Measurements from ENCODE around the gene SERAC1.

SERAC1 gene

GRCh38 chr6:158118886-158119285 is 49.2 kb downstream of the SERAC1 start:
- no peak overlapping the region for H3K9ac ChIP-seq (ENCODE audit: insufficient read length)
- DNase-seq (ENCODE audit: low read depth, low spot score) = no peak
- H3K4me3 ChIP-seq = no peak overlapping the region
- H3K27ac ChIP-seq = no peak overlapping the region
- H3K9me3 ChIP-seq (ENCODE audit: low read depth, low read length) = no peaks in the 10 kb centered on the region
- H3K36me3 ChIP-seq (ENCODE audit: insufficient read depth, low read length) = no peaks in the 10 kb centered on the region
- TF ChIP-seq FOXP2 (optimal IDR thresholded peaks at IDR 0.05; ENCODE audit: control extremely low read depth, extremely low read length, insufficient read depth) = no peak
- TF ChIP-seq EZH2 (IDR thresholded peaks at IDR 0.05) = no peak
- TF ChIP-seq POLR2AphosphoS5 (IDR thresholded peaks at IDR 0.05; ENCODE audit: borderline replicate concordance, low read depth, low read length) = no peak

GRCh38 chr6:158115508-158115907 is 52.6 kb downstream of the SERAC1 start:
- Histone ChIP-seq H3K27ac (no peak overlapping the region), H3K4me3 (no peak overlapping the region), H3K9me3 (ENCODE audit: low read depth, low read length) (no peaks in the 10 kb centered on the region), H3K36me3 (ENCODE audit: insufficient read depth, low read length) (no peaks in the 10 kb centered on the region; the same call in 1 of the 2 replicates), H3K9ac (ENCODE audit: insufficient read length) (no peak overlapping the region)
- TF ChIP-seq POLR2AphosphoS5 (IDR thresholded peaks at IDR 0.05; ENCODE audit: borderline replicate concordance, low read depth, low read length) = no peak
- no peak for TF ChIP-seq EZH2 (IDR thresholded peaks at IDR 0.05)
- TF ChIP-seq FOXP2 (optimal IDR thresholded peaks at IDR 0.05; ENCODE audit: control extremely low read depth, extremely low read length, insufficient read depth) = no peak
- DNase-seq (ENCODE audit: low read depth, low spot score) = no peak

GRCh38 chr6:158115102-158115501 is 53.0 kb downstream of the SERAC1 start:
- Histone ChIP-seq H3K4me3 (no peak overlapping the region), H3K36me3 (ENCODE audit: insufficient read depth, low read length) (peaks cover 2% of the 10 kb centered on the region; the same call in 1 of the 2 replicates), H3K27ac (no peak overlapping the region), H3K9ac (ENCODE audit: insufficient read length) (no peak overlapping the region), H3K9me3 (ENCODE audit: low read depth, low read length) (no peaks in the 10 kb centered on the region)
- DNase-seq (ENCODE audit: low read depth, low spot score) = no peak
- TF ChIP-seq EZH2 (IDR thresholded peaks at IDR 0.05) = no peak

GRCh38 chr6:158113802-158114201 is 54.3 kb downstream of the SERAC1 start:
- Histone ChIP-seq H3K9me3 (ENCODE audit: low read depth, low read length) (no peaks in the 10 kb centered on the region), H3K27ac (no peak overlapping the region), H3K9ac (ENCODE audit: insufficient read length) (no peak overlapping the region), H3K4me3 (no peak overlapping the region), H3K36me3 (ENCODE audit: insufficient read depth, low read length) (peaks cover 3% of the 10 kb centered on the region)
- TF ChIP-seq EZH2 (IDR thresholded peaks at IDR 0.05) (no peak), FOXP2 (optimal IDR thresholded peaks at IDR 0.05; ENCODE audit: control extremely low read depth, extremely low read length, insufficient read depth) (no peak), POLR2AphosphoS5 (IDR thresholded peaks at IDR 0.05; ENCODE audit: borderline replicate concordance, low read depth, low read length) (no peak)
- DNase-seq (ENCODE audit: low read depth, low spot score) = no peak

- Histone ChIP-seq H3K36me3 (ENCODE audit: insufficient read depth, low read length) (peaks cover 3% of the 10 kb centered on the region), H3K4me3 (no peak overlapping the region), H3K9me3 (ENCODE audit: low read depth, low read length) (no peaks in the 10 kb centered on the region), H3K27ac (no peak overlapping the region), H3K9ac (ENCODE audit: insufficient read length) (no peak overlapping the region)
- TF ChIP-seq FOXP2 (optimal IDR thresholded peaks at IDR 0.05; ENCODE audit: control extremely low read depth, extremely low read length, insufficient read depth) (no peak), POLR2AphosphoS5 (IDR thresholded peaks at IDR 0.05; ENCODE audit: borderline replicate concordance, low read depth, low read length) (no peak), EZH2 (IDR thresholded peaks at IDR 0.05) (no peak)
- DNase-seq (ENCODE audit: low read depth, low spot score) = no peak
Measured at GRCh38 chr6:158111987-158112386, 56.1 kb downstream of the SERAC1 start.

- peaks cover 3% of the 10 kb centered on the region for H3K36me3 ChIP-seq (ENCODE audit: insufficient read depth, low read length)
- H3K27ac ChIP-seq = no peak overlapping the region
- no peak for DNase-seq (ENCODE audit: low read depth, low spot score)
- no peaks in the 10 kb centered on the region for H3K9me3 ChIP-seq (ENCODE audit: low read depth, low read length)
- H3K4me3 ChIP-seq = no peak overlapping the region
- no peak overlapping the region for H3K9ac ChIP-seq (ENCODE audit: insufficient read length)
- no peak for TF ChIP-seq FOXP2 (optimal IDR thresholded peaks at IDR 0.05; ENCODE audit: control extremely low read depth, extremely low read length, insufficient read depth)
- no peak for TF ChIP-seq EZH2 (IDR thresholded peaks at IDR 0.05)
- TF ChIP-seq POLR2AphosphoS5 (IDR thresholded peaks at IDR 0.05; ENCODE audit: borderline replicate concordance, low read depth, low read length) = no peak
Measured at GRCh38 chr6:158110986-158111385, 57.1 kb downstream of the SERAC1 start.

- TF ChIP-seq EZH2 (IDR thresholded peaks at IDR 0.05) = no peak
- TF ChIP-seq FOXP2 (optimal IDR thresholded peaks at IDR 0.05; ENCODE audit: control extremely low read depth, extremely low read length, insufficient read depth) = no peak
- no peak for TF ChIP-seq POLR2AphosphoS5 (IDR thresholded peaks at IDR 0.05; ENCODE audit: borderline replicate concordance, low read depth, low read length)
- Histone ChIP-seq H3K4me3 (no peak overlapping the region), H3K36me3 (ENCODE audit: insufficient read depth, low read length) (peaks cover 3% of the 10 kb centered on the region), H3K9ac (ENCODE audit: insufficient read length) (no peak overlapping the region), H3K9me3 (ENCODE audit: low read depth, low read length) (no peaks in the 10 kb centered on the region), H3K27ac (no peak overlapping the region)
- DNase-seq (ENCODE audit: low read depth, low spot score) = no peak
Measured at GRCh38 chr6:158109748-158110147, 58.3 kb downstream of the SERAC1 start.

- H3K9ac ChIP-seq (ENCODE audit: insufficient read length) = no peak overlapping the region
- TF ChIP-seq EZH2 (IDR thresholded peaks at IDR 0.05) (no peak), FOXP2 (optimal IDR thresholded peaks at IDR 0.05; ENCODE audit: control extremely low read depth, extremely low read length, insufficient read depth) (no peak), POLR2AphosphoS5 (IDR thresholded peaks at IDR 0.05; ENCODE audit: borderline replicate concordance, low read depth, low read length) (no peak)
- no peaks in the 10 kb centered on the region; the same call in 1 of the 2 replicates for H3K36me3 ChIP-seq (ENCODE audit: insufficient read depth, low read length)
- H3K4me3 ChIP-seq = no peak overlapping the region
- no peaks in the 10 kb centered on the region for H3K9me3 ChIP-seq (ENCODE audit: low read depth, low read length)
- no peak for DNase-seq (ENCODE audit: low read depth, low spot score)
- H3K27ac ChIP-seq = no peak overlapping the region
Measured at GRCh38 chr6:158104696-158105095, 63.4 kb downstream of the SERAC1 start.

- no peak overlapping the region for H3K9ac ChIP-seq (ENCODE audit: insufficient read length)
- no peaks in the 10 kb centered on the region for H3K9me3 ChIP-seq (ENCODE audit: low read depth, low read length)
- DNase-seq (ENCODE audit: low read depth, low spot score) = no peak
- no peak overlapping the region for H3K4me3 ChIP-seq
- no peak overlapping the region for H3K27ac ChIP-seq
- TF ChIP-seq EZH2 (IDR thresholded peaks at IDR 0.05) (no peak), POLR2AphosphoS5 (IDR thresholded peaks at IDR 0.05; ENCODE audit: borderline replicate concordance, low read depth, low read length) (no peak), FOXP2 (optimal IDR thresholded peaks at IDR 0.05; ENCODE audit: control extremely low read depth, extremely low read length, insufficient read depth) (no peak)
- H3K36me3 ChIP-seq (ENCODE audit: insufficient read depth, low read length) = no peaks in the 10 kb centered on the region
Measured at GRCh38 chr6:158103228-158103627, 64.8 kb downstream of the SERAC1 start.
